GM04503 (cell line): Measurements from ENCODE around the gene FADS1.

ENCODE experiments used
- DNase-seq: peaks from one replicate; pipeline ENCODE4 v3.0.0-alpha.2; 2012; ENCODE audit warnings: low read depth

Gene FADS1

DNA sequence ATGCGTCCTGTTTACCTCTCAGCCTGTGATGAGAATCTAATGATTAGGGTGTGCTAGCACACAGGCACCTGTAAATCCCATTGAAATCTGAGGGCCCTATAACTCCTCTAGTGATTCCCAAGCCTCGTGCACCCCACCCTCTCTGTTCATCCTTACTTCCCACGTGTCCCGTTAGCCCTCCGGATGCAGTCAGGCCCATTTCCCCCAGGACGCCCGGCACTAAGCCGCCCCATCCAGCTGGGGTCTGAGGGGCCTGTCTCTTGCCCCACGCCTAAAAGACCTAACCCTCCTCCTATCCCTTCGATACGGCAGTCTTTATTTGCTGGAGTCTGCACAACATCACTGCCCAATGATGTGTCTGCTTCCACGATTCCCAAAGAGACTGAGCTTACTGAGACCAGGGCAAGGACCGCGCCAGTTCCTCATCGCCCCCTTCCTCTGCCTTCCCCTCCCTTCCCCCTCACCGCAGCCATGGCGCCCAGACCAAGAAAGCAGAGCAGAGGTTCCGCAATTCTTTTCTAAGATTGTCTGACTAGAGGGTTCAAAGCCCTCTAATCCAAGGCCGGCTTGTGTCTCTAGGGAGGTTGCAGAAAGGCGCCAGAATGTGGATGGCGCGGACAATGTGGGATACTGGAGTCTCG lies 10.2 kb upstream of the FADS1 start:
- no peak for DNase-seq

DNA sequence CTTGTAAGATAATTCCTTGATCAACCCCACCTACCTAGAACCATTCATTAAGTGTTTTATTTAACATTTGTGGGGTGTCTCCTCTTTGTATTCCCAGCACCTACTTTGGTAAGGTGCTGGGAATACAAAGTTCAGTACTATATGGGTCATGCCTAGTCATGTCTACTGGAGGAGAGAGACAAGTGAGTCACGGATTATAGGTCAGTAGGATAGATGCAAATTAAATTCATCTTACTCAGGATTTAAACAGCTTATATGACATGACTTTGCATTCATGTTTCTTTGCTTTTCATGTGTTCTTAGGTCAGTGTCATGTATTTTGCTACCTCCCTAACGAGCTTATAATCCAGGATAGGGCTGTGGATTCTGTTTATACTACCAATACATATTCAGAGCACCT lies 3.4 kb upstream of the FADS1 start:
- DNase-seq, result no peak

DNA sequence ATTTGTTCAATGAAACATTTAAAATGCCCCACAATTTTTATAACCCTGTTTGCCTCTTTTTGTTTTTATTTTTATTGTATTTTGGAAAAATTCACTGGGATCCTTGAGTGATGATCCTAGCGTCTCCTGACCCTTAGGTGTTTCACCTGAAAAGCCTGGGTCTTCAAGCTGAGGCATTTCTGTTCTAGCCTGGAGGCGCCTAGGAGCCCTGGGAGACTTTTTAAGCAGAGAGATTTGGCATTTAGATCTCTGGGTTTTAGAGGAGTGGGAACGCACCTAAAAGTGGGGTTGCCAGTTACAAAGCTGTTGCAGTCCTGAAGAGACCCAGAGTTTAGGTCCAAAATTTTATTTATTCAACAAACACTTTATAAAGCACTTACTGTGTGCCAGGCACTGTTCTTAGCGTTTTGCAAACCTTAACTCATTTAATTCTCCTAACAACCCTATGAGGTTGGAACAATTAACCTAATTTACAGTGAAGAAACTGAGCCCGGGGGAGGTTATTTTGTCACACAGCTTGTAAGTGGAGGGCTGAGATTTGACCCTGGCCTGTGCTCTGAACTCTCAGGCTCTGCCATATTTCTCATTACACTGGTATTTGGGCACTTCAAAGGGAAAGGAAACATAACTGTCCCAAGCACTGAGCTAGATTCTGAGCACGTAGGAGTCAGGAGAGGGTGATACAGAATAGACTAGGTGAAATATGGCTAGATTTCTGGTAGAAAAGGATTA lies 834 bp upstream of the FADS1 start:
- DNase-seq, result no peak

DNA sequence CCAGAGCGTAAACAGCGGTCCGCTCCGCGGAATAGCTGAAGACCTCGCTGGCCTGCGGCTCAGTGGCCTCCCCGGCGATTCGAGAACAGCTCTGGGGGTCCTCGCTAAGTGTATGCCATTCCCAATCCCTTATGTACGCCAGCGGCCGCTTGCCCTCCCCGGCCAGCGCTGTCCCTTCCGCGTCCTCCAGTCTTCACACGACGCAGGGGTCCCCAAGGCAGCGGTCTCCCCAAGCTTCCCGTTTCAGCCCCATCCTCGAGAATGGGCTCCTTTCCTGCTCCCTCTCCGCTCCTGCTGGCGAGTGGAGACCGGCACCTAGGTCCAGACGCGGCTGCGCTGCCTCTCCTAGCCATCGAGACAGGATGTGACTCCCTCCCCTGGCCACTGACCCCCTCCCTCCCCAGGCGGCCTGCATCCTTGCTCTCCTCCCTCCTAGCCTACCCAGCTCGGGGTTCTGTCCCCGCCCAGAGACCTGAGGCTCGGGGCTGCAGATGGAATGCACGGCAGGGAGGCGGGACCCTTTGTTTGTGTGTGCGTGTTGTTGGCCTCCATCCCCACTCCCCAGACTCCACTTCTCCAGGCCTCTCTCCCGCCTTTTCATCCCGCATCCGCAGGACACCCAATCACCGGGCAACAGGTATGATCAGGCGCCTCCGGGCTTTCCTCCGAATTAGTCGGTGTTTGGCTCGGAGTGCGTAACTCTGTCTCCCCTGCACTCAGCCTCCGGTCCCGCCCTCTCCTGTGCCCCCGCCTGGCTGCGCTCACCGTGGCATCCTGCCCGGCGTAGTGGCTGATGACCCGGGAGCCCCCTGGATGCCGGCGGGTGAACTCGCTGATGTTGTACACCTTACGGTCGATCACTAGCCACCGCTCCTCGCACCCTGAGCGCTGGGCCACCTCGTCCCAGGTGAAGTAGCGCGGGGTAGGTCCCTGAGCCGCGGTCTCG lies 740 bp downstream of the FADS1 start:
- no peak for DNase-seq

DNA sequence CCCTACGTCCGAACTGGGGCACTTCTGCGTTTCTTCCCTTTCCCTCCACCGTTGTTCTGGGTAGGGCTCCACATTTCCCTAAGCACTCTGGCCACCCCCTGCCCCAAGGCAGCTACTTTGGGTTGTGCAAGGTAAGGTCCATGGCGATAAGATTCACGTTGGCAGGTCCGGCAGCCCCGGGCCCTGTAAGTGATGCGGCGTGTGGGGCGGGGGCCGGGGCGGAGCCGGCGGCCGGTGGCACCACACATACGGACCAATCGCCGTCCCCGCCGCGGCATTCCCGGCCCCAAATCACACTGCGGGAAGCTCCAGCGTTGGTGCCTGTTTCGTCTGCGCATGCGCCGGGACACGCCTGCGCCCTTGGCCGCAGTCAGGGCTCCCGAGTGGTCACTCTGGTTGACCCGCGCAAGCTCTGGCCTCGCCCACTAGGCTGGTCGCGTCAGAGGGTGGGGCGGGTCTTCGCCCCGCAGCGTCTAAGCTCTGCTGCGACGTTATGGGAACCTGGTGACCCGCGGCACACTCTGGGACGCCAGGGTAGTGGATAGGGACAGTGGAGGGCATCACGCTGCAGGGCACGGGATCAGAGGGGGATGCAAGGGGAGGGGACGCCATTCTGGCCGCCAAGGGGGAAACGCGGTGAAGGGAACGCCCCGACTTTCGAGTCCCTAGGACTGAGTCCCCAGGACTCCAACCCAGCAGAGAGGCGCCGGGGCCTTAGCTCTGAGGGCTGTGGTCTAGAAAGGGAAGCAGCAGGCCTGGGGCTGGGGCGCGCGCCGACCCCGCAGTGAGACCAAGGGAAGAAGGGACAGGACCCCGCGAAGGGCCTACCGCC lies 1.6 kb downstream of the FADS1 start:
- peak; percentile 75 for DNase-seq

DNA sequence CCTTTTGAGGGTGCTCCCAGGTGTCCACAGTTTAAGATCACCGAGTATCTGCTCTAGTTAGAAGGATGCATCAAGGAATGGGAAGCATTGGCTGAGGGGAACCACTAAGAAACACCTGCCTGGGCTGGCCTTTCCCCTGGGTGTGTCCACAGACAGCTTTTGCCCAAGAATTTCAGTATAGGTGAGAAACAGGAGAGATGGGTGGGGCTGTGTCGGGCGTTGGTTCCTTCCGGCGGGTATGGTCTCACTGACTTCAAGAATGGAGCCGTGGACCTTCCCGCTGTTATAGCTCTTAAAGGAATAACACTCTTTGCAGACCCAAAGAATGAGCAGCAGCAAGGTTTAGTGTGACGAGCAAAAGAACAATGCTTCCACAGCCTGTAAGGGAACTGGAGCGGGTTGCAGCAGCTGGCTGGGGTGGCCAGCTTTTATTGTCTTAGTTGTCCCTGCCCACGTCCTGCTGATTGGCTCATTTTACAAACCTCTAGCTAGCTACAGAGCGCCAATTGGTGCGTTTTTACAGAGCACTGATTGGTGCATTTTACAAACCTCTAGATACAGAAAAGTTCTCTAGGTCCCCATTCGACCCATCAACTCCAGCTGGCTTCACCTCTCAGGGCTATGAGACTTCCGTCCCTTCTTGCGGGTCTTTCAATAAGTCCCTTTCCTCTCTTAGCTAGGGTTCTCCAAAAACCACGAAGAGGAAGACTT lies 2.4 kb downstream of the FADS1 start:
- no peak for DNase-seq

DNA sequence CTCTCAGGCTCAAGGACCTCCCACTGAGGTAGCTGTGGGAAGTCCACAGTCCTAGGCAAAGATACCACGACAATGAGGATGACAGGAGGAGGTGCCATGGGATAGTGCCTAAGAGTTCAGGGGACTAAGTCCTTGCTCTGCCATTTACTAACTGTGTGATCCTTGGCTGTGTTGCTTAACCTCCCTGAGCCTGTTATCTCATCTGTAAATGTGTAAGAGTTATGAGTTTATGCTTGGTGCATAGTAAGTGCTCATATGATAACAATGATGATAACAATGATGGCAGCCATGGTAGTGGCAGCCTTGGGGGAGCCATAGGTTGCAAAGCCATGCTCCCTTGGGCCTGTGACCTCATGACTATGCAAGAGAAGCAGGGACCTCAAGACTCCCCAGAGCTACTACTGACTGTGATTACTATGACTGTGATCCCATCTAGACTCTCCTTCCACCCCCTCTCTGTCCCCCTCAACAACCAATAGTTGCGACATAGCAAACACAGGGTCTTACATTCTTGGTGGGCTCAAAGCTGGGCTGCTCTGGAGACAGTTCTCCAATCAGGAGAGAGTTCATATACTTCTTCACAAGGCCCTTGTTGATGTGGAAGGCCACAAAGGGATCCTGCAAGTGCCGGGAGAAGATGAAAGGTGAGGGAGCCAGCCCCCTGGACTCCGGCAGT lies 3.9 kb downstream of the FADS1 start:
- DNase-seq, result no peak

DNA sequence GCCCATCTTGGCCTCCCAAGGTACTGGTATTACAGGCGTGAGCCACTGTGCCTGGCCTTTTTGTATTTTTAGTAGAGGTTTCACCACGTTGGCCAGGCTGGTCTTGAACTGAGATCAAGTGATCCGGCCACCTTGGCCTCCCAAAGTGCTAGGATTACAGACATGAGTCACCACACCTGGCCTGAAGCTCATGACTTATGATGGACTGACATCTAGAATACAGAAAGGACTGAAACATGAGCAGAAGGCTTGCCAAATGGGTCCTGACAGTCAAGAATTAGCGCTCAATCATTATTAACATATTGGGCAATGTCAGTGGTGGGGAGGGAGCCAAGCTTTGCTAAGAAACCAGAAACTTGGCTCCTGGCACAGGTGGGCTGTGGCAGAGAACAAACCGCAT lies 5.0 kb downstream of the FADS1 start:
- DNase-seq, result no peak

DNA sequence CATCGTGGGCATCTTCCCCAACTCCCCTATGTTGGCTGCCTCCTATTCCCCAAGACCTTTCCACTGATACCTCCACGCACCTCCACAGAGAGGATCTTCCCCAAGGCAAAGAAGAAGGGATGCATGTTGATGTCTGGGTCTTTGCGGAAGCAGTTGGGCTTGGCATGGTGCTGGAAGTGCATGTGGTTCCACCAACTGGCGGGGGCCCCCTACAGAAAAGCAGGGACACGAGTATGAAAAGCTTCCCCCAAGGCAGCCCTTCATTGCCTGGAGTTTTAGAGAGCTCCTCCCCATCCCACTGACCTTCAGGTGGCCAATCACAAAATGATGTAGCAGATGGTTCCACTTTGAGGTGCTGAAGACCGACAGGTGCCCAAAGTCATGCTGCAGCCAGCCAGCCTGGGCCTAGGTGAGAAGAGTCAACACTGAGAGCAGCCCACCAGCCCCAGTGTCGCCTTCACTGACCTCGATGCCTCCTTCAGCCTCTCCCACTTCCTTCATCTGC lies 6.1 kb downstream of the FADS1 start:
- DNase-seq, result no peak

DNA sequence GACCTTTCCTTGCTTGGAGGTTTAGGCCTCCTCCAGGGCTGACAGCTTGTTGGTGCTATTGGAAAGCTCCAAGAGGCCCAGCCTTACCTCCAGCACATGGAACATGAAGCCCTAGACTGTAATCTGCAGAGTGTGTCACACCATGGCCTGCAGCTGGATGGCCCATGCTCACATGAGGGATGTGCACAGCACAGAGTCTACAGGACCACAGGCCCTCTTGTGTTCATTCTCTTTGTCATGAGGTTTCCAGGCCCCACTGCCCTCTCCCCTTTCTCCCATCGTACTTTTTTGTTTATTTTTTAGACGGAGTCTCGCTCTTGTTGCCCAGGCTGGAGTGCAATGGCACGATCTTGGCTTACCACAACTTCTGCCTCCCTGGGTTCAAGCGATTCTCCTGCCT lies 10.0 kb downstream of the FADS1 start:
- DNase-seq, result no peak

DNA sequence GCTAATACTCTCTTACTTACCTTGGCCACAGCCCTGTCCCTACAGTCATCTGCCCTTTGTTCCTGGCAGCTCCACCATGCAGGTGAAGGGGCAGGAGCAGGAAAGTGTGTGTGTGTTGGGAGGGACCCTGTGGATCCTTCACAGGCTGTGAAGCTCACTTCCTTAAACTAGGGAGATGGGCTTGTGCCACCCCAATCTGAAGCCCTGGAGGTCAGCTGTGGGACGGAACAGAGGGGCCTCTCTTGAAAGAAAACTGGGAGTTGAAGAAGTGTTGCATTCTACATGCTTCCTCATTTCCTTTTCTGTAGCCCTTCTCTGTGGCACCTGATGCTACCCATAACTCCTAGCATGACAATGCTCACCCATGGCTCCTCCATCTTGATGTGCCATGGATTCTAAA lies 11.7 kb downstream of the FADS1 start:
- DNase-seq, result no peak

DNA sequence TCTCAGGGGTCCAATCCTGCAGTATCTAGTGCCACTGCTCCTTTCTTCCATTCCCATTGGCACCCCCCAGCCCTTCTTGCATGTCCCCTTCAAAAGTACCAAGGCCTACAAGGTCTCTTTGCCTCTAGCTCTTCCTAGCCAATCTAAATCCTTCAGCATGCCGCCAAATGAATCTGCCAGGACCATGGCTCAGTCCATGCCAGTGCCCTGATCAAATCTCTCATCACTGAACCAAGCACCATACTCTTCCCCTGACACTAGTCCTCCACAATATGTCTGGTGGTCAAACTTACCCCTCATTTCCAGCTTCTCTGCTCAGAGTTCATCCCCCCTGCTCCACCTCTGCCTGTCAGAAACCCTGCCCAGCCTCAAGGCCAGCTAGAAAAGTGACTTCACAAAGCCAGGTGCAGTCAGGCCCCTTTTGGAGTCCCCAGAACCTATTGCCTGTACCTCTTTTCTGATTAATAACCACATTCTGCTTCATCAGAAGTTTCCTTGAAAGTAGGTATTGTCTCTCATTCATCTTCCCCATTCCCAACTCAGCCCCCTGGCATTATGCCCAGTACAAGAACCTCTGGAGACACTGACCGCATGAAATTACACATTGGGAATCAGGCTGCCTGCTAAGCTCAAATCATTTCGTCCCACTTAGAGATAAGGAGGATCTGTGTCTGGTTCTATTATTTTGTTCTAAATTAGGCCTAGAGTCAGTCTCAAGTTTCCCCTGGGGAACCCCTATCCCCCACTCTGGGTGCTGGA lies 12.7 kb downstream of the FADS1 start:
- no peak for DNase-seq

DNA sequence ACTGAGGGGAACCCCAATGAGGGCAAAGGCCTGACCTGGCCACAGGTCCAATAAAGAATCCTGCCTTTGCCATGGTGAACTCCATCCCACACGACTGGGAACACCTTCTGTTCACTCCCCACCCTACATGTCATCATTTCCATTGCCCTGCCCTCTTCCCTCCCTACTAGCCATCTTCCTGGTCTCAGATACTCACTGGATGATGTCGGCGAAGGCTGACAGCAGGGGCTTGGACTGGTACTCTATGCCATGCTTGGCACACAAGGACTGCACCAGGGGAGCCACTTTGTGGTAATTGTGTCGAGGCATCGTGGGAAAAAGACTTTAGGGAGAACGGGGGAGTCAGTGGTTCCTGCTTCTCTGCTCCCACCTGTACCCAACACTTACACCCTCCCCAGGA lies 14.2 kb downstream of the FADS1 start:
- DNase-seq, result no peak

DNA sequence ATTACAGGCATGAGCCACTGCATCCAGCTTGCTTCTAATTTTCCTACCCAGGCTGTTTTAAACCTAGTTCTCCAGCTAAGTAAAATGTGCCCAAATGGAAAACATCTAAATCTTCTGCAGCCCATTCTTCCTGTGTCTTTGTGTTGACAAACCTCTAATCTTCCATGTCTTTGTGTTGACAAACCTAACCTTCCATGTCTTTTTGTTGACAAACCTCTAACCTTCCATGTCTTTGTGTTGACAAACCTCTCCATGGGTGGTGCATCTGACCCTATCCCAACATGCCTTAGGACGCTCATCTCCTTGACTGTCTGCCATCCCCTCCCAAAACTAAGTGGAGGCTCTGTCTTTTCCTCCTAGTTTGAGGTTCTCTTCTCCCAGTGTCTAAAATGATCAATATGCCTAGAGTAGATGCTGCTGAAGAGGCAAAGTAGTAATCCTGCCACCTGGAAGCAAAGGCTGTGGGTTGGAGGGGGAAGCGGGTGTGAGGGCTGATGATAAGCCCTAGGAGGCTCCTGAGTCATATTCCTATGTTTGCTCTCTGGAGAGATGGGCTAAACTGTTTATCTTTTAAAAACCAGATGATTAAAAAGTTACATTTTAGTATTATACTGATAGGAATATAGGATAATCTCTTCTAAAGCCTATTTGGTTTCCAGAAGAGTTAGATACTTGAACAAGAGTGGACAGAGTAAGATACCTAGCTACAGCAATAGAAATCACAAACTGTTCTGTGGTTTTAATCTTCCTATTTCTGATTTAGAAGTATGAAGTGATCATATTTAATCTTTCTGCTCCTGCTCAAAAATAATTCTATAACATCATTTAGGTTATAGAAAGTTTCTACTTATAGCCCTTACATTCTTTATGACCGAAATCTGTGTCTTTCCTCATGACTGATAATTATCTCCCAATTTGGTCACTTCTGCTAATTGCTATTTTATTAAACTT lies 16.2 kb downstream of the FADS1 start:
- no peak for DNase-seq

DNA sequence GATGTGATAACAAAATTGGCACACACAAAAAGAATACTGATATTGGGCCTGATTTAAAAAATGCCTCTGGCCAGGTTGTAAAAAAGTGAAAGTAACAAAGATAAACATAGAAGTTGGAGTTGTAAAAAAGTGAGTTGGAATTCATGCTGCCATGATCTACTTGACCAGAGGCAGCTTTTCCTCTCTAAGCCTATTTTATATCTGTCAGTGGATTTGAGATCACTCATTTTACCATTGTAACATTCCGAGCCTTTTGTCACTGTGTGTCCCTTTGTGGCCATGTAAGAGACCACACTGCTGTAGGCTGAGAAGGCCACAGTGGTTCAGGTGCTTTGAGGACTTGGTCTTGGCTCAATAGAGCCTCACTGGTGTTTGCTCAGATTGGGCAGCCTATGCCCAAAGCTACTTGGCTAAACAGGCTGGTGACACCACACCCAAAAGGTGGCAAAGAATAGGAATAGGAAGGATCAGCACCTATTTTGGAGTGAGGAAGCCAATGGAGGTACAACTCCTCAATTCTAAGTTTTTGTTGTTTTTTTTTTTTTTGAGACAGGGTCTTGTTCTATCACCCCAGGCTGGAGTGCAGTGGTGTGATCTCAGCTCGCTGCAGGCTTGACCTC lies 17.0 kb downstream of the FADS1 start:
- DNase-seq, result no peak

DNA sequence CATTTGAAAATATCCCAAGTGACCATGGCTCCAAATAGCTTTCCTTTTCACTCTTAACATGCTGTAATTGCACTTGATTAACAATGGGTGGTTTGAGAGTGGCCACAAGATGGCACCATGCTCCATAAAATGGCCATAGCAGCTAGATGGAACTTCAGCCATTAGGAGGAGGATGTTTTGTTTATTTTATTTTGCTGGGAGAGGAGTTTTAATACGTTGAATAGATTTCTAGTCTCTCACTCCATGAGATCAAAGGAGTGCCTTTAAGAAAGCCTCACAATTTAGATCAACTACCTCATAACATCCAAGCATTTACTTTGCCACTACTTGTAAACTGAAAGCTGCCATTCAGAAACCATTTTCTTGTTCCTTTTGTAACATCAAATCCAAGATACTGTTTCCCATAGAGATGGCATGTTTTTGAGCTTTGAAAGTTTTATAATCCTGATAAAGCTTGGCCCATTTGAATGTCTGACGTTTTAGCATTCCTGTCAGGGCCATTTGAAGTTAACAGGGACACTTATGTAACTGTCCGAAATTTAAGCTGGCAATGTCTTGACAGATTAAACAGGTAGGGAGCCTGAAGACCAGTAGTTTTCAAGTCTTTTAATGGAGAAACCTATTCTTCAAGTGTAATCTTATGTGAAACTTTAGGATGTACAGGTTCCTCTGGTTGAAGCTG lies 19.4 kb downstream of the FADS1 start:
- peak; percentile 34 for DNase-seq

DNA sequence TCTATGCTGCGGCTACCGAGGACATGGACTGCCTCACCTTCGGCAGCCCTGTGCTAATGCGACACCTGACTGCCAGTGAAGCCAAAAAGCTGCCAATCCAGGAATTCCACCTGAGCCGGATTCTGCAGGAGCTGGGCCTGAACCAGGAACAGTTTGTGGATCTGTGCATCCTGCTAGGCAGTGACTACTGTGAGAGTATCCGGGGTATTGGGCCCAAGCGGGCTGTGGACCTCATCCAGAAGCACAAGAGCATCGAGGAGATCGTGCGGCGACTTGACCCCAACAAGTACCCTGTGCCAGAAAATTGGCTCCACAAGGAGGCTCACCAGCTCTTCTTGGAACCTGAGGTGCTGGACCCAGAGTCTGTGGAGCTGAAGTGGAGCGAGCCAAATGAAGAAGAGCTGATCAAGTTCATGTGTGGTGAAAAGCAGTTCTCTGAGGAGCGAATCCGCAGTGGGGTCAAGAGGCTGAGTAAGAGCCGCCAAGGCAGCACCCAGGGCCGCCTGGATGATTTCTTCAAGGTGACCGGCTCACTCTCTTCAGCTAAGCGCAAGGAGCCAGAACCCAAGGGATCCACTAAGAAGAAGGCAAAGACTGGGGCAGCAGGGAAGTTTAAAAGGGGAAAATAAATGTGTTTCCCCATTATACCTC lies 20.8 kb downstream of the FADS1 start:
- no peak for DNase-seq
